ENCODE data around the gene EEF1G. TPM values are rescaled to one million over a fixed set of nuclear protein-coding genes. Genes with fewer than 3 reads are reported as not detected.
"Not testable (repeated sequence)": the region's sequence is repeated elsewhere in the genome, so short reads cannot be mapped to it uniquely, and the experiment has no call there.

Gene EEF1G, protein sequence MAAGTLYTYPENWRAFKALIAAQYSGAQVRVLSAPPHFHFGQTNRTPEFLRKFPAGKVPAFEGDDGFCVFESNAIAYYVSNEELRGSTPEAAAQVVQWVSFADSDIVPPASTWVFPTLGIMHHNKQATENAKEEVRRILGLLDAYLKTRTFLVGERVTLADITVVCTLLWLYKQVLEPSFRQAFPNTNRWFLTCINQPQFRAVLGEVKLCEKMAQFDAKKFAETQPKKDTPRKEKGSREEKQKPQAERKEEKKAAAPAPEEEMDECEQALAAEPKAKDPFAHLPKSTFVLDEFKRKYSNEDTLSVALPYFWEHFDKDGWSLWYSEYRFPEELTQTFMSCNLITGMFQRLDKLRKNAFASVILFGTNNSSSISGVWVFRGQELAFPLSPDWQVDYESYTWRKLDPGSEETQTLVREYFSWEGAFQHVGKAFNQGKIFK
- 4,457 TPM for polyA plus RNA-seq (2013)

DNA sequence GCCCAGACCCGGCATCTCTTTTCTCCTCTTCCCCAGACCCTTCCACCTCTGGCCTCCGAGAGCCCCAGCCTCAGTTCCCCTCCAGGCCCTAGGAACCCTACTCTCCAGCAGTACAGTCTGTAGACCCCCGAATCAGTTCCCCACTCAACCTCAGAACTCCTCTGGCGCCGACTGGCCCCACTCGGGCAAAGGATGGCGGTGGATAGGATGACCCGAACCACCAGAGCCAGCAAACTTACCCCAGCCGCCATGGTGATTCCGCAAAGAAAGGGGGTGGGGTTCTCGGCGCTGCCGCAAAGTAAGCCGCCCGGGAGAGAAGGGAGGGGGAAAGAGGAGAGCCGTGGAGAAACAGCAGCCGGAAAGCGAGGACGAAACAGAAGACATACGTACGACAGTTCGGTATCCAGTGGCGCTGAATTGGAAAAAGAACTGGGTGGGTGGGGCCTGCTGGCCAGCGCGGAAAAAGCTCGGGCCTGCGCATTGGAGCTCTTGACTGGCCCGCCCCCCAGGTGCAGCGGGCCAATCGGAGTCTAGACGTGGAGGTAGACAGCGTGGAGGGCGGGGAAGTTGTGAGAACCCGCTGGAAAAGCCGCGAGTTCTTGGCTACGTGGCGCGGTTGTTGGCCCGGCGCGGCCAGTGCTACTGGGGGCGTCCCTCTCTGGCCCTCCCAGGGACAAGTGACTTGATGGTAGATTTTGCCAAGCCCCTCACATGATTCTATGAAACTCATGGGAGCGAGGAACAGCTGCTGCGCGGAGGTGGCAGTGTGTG is at the start of gene EEF1G:
EEF1G (minus strand) TSS at position 300 of the 771 bp plus-strand sequence; CDS start at position 251, 49 bp downstream.
- 1% methylated on average over 32 of the region's 46 CpGs for WGBS (ENCODE audit: insufficient coverage)
- ChIA-PET POLR2A (interaction anchor here (1.2 to 3.3 kb wide), 2 partner anchors 18 to 27 kb away, joined by 7 to 25 read pairs; partner anchors contain the start of genes MTA2 and TUT1), CTCF (interaction anchor here (0.9 to 2.4 kb wide), 7 partner anchors 8 to 179 kb away, joined by 3 to 21 read pairs (median 5); partner anchors contain the start of gene TUT1)
- Histone ChIP-seq H3K4me3 (ENCODE audit: control insufficient read depth in 1 of 7, extremely low read depth in 1 of 7, insufficient read depth in 4 of 7, low read depth in 2 of 7, low read length in 6 of 7) (peak within 1 kb of the TSS; percentile 86 to 99 (median 96)), H3K4me1 (ENCODE audit: control extremely low read depth in 1 of 4, control insufficient read depth in 4 of 4, insufficient read depth in 4 of 4, low read length in 3 of 4) (peaks cover 10 to 38% (median 30%) of the 10 kb centered on the region in 4 experiments), H3K27me3 (replicated peaks in 2 of 5; ENCODE audit: control insufficient read depth in 4 of 5, insufficient read depth in 5 of 5, low read length in 4 of 5) (no peaks in the 10 kb centered on the region), H3K36me3 (ENCODE audit: control insufficient read depth in 4 of 4, insufficient read depth in 4 of 4, low read length in 3 of 4) (peaks cover 13 to 66% (median 52%) of the 10 kb centered on the region in 4 experiments), H3K27ac (ENCODE audit: insufficient read depth in 1 of 2, low read depth in 1 of 2, low read length in 2 of 2, poor library complexity in 1 of 2, severe bottlenecking in 2 of 2) (peak within 1 kb of the TSS; percentile 88 to 95), H3K9me3 (ENCODE audit: control extremely low read depth in 1 of 5, control insufficient read depth in 4 of 5, insufficient read depth in 2 of 5, low read depth in 1 of 5, low read length in 4 of 5) (no peaks in the 10 kb centered on the region)
- peak; percentile 100 for DNase-seq

GRCh38 chr11:62622476-62623089 is 48.9 kb upstream of the EEF1G start:
- ChIA-PET POLR2A (interaction anchor here (1.5 to 2.4 kb wide), 3 partner anchors 18 to 43 kb away, joined by 5 to 17 read pairs (median 5); partner anchors contain the start of genes C11orf98 and CSKMT), CTCF (interaction anchor here (0.6 to 4.6 kb wide), 6 partner anchors 12 to 133 kb away, joined by 3 to 18 read pairs (median 4); partner anchors contain the start of genes LBHD1 and UQCC3)
- H3K9me3 ChIP-seq (ENCODE audit: control extremely low read depth in 1 of 5, control insufficient read depth in 4 of 5, insufficient read depth in 2 of 5, low read depth in 1 of 5, low read length in 4 of 5), result no peaks in the 10 kb centered on the region

GRCh38 chr11:62621567-62622470 is 48.1 kb upstream of the EEF1G start, which contains the start of gene B3GAT3:
B3GAT3 (minus strand) TSS chr11:62621986; CDS start chr11:62621947, 39 bp downstream.
- Histone ChIP-seq H3K36me3 (ENCODE audit: control insufficient read depth in 4 of 4, insufficient read depth in 4 of 4, low read length in 3 of 4) (peaks cover 8 to 30% (median 25%) of the 10 kb centered on the region in 4 experiments), H3K4me3 (ENCODE audit: control insufficient read depth in 1 of 7, extremely low read depth in 1 of 7, insufficient read depth in 4 of 7, low read depth in 2 of 7, low read length in 6 of 7) (peak within 1 kb of the TSS; percentile 50 to 96 (median 78)), H3K27me3 (replicated peaks in 2 of 5; ENCODE audit: control insufficient read depth in 4 of 5, insufficient read depth in 5 of 5, low read length in 4 of 5) (no peaks in the 10 kb centered on the region), H3K9me3 (ENCODE audit: control extremely low read depth in 1 of 5, control insufficient read depth in 4 of 5, insufficient read depth in 2 of 5, low read depth in 1 of 5, low read length in 4 of 5) (no peaks in the 10 kb centered on the region), H3K27ac (ENCODE audit: insufficient read depth in 1 of 2, low read depth in 1 of 2, low read length in 2 of 2, poor library complexity in 1 of 2, severe bottlenecking in 2 of 2) (peak within 1 kb of the TSS; percentile 72 to 83), H3K4me1 (ENCODE audit: control extremely low read depth in 1 of 4, control insufficient read depth in 4 of 4, insufficient read depth in 4 of 4, low read length in 3 of 4) (peaks cover 8 to 35% (median 30%) of the 10 kb centered on the region in 4 experiments)
- CTCF ChIA-PET, result interaction anchor here (0.7 to 4.6 kb wide), 8 partner anchors 11 to 50 kb away, joined by 3 to 18 read pairs (median 4); partner anchors contain the start of genes LBHD1 and UQCC3
- POLR2A ChIA-PET, result interaction anchor here (0.5 to 2.4 kb wide), 7 partner anchors 10 to 362 kb away, joined by 3 to 17 read pairs (median 4); partner anchors contain the start of genes C11orf98, CSKMT, GANAB and TUT1
- DNase-seq, result peak; percentile 94 to 97 (median 97)
- WGBS (ENCODE audit: insufficient coverage), result under 1% methylated on average over 56 of the region's 77 CpGs

More at GRCh38 chr11:62622476-62623089, 48.9 kb upstream of the EEF1G start:
- 96% methylated on average over 4 of the region's 7 CpGs for WGBS (ENCODE audit: insufficient coverage)
- H3K4me3 ChIP-seq (ENCODE audit: control insufficient read depth in 1 of 7, extremely low read depth in 1 of 7, insufficient read depth in 4 of 7, low read depth in 2 of 7, low read length in 6 of 7), result peak overlapping the region in 2 of 7 experiments; percentile 74 to 85
- H3K27me3 ChIP-seq (replicated peaks in 2 of 5; ENCODE audit: control insufficient read depth in 4 of 5, insufficient read depth in 5 of 5, low read length in 4 of 5), result no peaks in the 10 kb centered on the region
- DNase-seq, result peak in 1 of 3 donors; percentile 28
- peak overlapping the region; percentile 72 to 83 for H3K27ac ChIP-seq (ENCODE audit: insufficient read depth in 1 of 2, low read depth in 1 of 2, low read length in 2 of 2, poor library complexity in 1 of 2, severe bottlenecking in 2 of 2)
- peaks cover 8 to 35% (median 30%) of the 10 kb centered on the region in 4 experiments for H3K4me1 ChIP-seq (ENCODE audit: control extremely low read depth in 1 of 4, control insufficient read depth in 4 of 4, insufficient read depth in 4 of 4, low read length in 3 of 4)
- peaks cover 9 to 30% (median 25%) of the 10 kb centered on the region in 4 experiments for H3K36me3 ChIP-seq (ENCODE audit: control insufficient read depth in 4 of 4, insufficient read depth in 4 of 4, low read length in 3 of 4)

DNA sequence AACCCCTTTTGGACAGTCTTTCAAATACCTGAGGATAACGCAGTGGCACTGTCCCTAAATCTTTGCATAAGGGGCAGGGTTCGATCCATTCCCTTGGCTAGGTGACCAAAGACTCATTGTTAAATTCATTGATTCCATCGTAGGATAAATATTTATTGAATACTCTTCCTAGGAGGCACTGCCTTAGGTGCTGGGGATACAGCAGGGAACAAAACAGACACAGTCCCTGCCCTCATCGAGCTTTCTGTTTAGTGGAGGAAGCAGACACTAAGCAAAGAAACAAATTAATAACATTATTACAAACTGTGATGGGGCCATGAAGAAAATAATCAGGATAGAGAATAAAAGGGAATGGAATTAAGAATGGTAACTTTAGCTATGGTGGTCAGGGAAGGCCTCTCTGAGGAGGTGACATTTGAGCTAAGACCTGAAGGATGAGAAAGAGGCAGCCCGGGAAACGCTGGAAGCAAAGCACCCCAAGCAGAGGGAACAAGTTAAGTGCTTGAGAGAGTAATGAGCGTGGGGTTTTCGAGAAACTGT is 47.4 kb upstream of the EEF1G start:
- POLR2A ChIA-PET, result interaction anchor here (0.5 to 2.4 kb wide), 7 partner anchors 9 to 362 kb away, joined by 3 to 17 read pairs (median 4); partner anchors contain the start of genes C11orf98, CSKMT, GANAB and TUT1
- Histone ChIP-seq H3K4me3 (ENCODE audit: control insufficient read depth in 1 of 7, extremely low read depth in 1 of 7, insufficient read depth in 4 of 7, low read depth in 2 of 7, low read length in 6 of 7) (peak overlapping the region; percentile 50 to 96 (median 78)), H3K4me1 (ENCODE audit: control extremely low read depth in 1 of 4, control insufficient read depth in 4 of 4, insufficient read depth in 4 of 4, low read length in 3 of 4) (peaks cover 8 to 35% (median 29%) of the 10 kb centered on the region in 4 experiments), H3K27ac (ENCODE audit: insufficient read depth in 1 of 2, low read depth in 1 of 2, low read length in 2 of 2, poor library complexity in 1 of 2, severe bottlenecking in 2 of 2) (peak overlapping the region; percentile 72 to 83), H3K36me3 (ENCODE audit: control insufficient read depth in 4 of 4, insufficient read depth in 4 of 4, low read length in 3 of 4) (peaks cover 5 to 30% (median 25%) of the 10 kb centered on the region in 4 experiments), H3K27me3 (replicated peaks in 2 of 5; ENCODE audit: control insufficient read depth in 4 of 5, insufficient read depth in 5 of 5, low read length in 4 of 5) (no peaks in the 10 kb centered on the region), H3K9me3 (ENCODE audit: control extremely low read depth in 1 of 5, control insufficient read depth in 4 of 5, insufficient read depth in 2 of 5, low read depth in 1 of 5, low read length in 4 of 5) (no peaks in the 10 kb centered on the region)
- DNase-seq, result no peak
- whole genome bisulfite sequencing (ENCODE audit: insufficient coverage), result 33% methylated on average over 6 of the region's 8 CpGs
- CTCF ChIA-PET, result interaction anchor here (1.0 to 4.6 kb wide), 5 partner anchors 10 to 51 kb away, joined by 3 to 18 read pairs (median 3); partner anchors contain the start of genes LBHD1 and UQCC3

DNA sequence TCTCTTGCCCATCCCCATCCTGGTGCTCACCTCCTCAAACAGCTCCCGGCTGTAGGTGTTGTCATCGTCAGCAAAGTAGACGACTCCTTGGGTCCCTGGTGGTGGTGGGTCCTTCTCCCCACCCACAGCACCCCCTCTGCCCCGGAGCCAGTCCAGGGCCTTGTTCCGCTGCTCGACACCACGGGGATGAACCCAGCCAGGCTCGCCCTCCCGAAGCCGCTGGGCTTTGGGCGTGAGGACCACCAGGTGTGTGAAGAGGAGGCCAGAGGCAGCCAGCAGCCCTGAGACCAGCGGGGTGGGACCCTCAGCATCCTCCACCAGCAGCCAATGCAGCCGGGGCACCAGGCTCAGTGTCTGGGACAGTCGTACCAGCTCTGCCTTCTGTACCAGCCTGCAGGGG is 43.3 kb upstream of the EEF1G start:
- 100% methylated on average over 5 of the region's 14 CpGs for WGBS (ENCODE audit: insufficient coverage)

More for the DNA sequence above, 43.3 kb upstream of the EEF1G start:
- Histone ChIP-seq H3K36me3 (ENCODE audit: control insufficient read depth in 4 of 4, insufficient read depth in 4 of 4, low read length in 3 of 4) (peaks cover 0 to 29% (median 23%) of the 10 kb centered on the region in 4 experiments), H3K4me1 (ENCODE audit: control extremely low read depth in 1 of 4, control insufficient read depth in 4 of 4, insufficient read depth in 4 of 4, low read length in 3 of 4) (peaks cover 8 to 30% (median 24%) of the 10 kb centered on the region in 4 experiments)
- H3K4me3 ChIP-seq (ENCODE audit: control insufficient read depth in 1 of 7, extremely low read depth in 1 of 7, insufficient read depth in 4 of 7, low read depth in 2 of 7, low read length in 6 of 7); H3K27ac ChIP-seq (ENCODE audit: insufficient read depth in 1 of 2, low read depth in 1 of 2, low read length in 2 of 2, poor library complexity in 1 of 2, severe bottlenecking in 2 of 2); POLR2A ChIA-PET; H3K27me3 ChIP-seq (replicated peaks in 2 of 5; ENCODE audit: control insufficient read depth in 4 of 5, insufficient read depth in 5 of 5, low read length in 4 of 5); DNase-seq; H3K9me3 ChIP-seq (ENCODE audit: control extremely low read depth in 1 of 5, control insufficient read depth in 4 of 5, insufficient read depth in 2 of 5, low read depth in 1 of 5, low read length in 4 of 5); CTCF ChIA-PET: not testable (repeated sequence)
